CD4-positive, alpha-beta T cell treated with Interleukin-12 subunit alpha and Interleukin-12 subunit beta, for 1 hour (primary cell): ENCODE measurements around the gene SYT2.
"Not testable (repeated sequence)": the region's sequence is repeated elsewhere in the genome, so short reads cannot be mapped to it uniquely, and the experiment has no call there.

ENCODE experiments used
- DNase-seq: peaks from one replicate; pipeline ENCODE4 v3.0.0-alpha.2; 2020

Gene SYT2

DNA sequence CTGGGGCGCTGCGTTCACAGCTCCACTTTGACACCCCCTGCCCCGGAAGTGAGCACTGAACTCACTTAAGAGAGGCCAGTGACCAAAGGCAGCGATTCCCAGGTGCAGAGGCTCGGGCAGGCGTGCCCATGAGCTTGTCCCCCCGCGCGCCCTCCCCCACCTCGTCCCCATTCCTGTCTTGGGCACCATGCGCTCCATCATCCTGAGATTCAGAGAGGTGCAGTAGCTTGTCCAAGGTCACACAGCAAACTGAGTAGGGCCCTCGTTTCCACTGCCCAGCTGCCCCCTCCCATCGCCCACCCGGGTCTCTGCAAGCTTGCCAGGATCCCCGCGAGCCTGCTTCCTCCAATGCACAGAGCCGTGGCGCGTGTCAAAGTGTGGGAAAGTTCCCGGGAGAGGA is 68.0 kb downstream of the SYT2 start:
- DNase-seq: no peak

DNA sequence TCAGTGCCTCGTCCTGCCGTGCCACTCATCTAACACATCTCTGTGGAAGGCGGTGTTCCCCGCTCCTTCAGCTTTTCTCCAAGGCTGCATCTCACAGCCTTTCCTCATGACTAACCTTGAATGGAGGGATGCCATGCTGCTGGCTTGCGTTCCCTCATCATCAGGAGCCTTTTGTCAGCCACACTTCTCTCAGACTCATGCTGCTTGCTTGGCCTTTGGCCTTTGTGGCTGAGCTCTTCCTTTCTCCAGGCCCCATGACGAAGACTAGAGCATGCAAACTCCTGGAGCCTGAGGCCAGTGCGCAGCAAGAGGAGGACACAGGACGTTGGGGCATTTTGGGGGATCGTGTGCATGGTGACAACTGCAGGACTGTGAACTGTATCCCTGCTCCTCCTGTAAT is 70.8 kb downstream of the SYT2 start:
- no peak for DNase-seq

DNA sequence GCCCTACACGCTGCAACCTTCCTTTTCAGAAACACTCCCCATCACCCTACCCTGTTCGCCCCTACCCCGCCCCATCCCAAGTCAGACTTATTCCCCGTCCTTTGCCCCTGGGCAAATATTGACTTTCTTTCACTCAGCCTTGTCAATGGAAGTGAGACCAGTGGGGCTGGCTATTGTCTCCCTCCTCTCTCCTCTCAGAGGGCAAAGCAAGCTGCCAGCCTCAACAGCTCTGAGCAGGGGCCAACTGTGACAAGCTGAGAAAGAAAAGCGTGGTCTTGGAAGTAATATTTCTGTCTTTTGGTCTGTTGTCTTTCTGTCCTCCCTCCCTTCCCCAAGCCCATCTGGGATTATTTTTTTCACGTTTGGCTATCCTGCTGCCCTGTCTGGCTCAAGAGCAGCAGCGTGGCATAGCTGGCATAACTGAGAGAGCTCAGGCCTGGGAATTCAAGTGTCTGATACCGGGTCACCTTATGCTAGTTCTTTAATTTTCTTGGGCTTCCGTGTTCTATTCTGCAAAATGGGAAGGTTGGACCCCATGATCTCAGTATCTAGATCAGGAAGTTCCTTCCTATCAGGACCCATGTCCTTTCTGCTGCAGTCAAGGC is 71.5 kb downstream of the SYT2 start:
- not testable (repeated sequence) for DNase-seq

DNA sequence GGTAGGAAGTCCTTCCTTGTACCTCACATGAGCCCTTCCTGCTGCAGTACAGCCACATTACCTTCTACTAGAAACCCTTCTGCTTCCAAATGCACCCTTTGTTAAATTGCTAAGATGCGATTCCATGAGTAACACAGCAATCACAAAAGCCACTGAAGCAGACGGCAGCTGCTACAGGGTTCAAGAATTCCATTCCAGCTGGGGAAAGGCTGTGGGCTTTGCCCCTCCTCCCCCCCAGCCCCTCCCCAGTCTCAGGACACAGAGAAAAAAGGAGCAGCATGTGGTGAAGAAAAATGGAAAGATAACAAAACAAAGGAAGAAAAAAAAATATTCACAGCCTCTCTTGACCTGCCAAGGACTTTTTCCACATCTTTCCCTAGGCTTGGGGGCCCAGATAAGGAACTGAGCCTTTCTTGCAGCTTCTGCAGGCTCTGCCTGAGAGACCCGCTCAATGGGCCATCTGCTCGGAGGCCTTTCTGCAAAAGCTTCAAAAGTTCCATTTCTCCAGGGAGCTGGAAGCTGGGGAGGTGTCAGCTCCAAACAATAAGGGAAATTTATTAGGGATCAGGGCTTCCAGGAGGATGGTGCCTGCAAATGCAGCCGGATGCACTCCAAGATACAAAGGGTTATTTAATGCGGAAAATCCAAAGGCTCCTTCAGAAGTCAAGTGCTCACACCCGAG is 72.1 kb downstream of the SYT2 start:
- no peak for DNase-seq

DNA sequence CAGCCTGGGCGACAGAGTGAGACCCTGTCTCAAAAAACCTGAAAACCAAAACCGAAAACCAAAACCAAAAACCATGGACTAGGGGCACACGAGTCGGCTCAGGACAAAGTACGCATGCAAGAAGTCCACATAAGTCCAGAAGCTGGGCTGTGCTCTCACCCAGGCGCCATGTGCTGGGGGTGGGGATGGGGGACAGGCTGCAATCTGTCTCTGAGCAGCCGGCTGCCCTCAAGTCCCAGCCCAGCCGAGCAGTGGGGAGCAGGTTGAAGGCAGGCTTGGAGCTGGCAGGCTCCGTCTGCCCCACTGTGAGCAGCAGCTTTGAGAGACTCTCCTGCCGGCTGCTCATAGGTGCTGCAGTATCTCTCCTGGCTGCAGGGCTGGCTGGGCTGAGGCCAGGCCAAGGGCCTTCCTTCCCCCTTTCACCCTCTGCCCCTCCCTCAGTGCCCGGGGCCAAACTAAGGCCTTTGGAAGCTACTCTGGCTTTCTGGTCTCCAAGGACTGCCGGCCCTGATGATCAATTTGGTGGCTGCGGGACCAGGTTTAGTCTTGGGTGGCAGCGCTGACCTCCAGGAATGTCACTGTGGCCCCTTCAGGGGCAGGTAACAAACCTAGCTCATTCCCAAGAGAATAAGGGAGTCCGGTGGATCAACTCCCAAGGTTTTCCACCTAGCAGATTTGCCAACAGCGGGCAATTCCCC is 72.8 kb downstream of the SYT2 start:
- not testable (repeated sequence) for DNase-seq

DNA sequence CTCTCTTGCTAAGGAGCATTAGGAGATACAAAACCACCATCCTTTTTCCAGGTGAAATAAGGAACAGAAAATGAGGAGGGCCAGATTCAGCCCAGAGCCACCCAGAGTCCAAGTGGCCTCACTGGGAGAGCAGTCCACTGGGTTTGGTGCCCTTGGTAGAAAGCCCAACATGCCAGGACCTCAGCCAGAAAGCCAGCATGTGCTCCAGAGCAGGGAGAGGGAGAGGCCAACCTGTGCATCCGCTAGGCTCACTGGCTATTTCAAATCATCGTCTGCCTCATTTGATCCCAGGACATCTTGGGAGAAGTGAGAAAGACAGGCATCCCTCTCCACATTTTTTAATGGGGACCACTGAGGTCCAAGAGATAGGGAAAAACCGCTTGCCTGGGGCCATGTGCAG is 74.1 kb downstream of the SYT2 start:
- not testable (repeated sequence) for DNase-seq

DNA sequence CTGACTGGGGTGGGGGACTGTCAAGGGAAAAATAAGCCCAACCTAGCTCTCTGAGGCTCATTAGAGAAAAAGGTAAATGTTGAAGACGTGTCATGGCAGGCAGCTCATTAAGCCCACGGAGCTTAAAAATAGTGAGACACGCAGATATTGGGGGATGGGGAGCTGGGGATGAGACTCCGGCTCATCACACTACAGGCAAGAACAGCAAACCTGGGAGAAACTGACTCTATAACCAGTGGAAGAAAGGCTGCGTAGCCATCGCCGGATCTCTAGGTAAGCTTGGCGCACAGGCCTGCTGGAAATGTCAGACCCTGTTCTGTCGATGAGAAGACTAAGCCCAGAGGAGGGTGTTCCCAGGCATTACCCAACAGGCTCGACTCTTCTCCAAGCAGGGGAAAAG is 78.0 kb downstream of the SYT2 start:
- no peak for DNase-seq

DNA sequence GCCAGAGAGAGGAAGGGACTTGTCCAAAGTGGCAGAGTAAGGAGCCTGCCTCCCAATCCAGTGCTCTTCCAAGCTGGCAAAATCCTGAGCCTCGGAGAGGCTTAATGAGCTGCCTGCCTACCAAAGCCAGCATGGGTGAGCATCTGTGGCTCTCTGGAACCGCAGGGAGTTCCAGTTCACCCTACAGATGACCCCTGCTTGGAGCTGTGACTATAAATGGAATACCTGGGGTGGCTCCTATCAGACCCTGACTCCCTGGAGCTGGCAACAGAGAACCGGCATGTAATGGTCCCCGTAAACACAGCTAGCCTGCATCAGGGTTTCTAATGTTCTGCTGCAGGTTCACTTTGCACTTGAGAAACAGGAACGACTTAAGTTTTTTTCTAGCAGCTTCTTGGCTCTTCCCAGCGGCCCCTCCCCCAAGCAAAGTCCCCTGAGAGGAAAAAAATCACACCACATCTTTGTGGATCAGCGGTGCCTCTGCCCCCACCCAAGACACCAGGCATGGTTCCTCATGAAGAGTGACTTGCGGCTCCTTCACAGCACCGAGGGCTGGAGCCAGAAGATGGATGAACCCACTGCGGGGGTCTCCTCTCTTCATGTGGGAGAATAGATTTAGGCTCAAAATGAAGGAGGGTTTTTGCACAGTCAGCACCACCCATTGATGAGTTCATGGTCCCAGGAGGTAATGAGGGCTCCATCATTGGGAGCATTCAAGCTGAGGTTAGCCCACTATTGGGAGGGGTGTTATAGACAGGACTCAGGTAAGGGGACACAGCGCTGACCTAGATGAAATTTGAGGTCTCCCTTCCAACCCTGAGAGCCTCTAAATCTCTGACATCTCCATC is 79.0 kb downstream of the SYT2 start:
- no peak for DNase-seq

DNA sequence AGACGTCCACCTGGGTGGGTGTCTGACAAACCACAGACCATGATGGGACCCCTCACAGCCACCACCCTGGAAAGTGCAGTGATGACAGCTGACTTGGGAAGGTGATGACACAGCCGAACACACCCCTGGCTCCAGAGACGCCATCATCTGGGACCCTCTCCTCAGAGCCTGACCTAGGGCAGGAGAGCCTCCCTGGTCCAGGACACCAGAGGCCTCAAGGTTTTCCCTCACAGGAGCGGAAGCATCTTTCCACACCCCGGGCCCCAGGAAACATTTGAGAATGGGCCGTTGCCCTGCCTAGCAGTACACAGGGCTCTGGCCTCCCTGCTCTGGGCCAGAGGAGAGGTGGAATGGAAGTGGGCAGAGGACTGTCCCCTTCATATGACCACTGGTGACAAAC is 79.7 kb downstream of the SYT2 start:
- no peak for DNase-seq

DNA sequence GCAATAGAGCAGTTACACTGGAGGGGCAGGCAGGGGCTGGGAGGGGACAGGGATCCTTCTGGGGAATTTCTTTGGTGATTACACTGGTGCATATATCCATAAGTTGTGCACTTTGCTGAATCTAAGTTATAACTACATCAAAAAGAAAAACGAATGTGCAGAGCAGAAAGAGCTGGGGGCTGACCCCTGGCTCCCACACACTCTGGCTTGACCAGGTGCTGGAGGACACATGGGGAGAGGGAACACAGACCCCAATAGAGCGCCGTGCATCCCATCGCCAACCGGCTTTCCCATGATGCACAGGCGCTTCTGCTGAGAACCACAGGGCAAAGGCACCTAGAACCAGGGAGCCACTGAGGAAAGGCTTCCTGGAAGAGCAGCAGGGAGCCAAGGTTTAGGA is 80.2 kb downstream of the SYT2 start:
- DNase-seq: not testable (repeated sequence)

DNA sequence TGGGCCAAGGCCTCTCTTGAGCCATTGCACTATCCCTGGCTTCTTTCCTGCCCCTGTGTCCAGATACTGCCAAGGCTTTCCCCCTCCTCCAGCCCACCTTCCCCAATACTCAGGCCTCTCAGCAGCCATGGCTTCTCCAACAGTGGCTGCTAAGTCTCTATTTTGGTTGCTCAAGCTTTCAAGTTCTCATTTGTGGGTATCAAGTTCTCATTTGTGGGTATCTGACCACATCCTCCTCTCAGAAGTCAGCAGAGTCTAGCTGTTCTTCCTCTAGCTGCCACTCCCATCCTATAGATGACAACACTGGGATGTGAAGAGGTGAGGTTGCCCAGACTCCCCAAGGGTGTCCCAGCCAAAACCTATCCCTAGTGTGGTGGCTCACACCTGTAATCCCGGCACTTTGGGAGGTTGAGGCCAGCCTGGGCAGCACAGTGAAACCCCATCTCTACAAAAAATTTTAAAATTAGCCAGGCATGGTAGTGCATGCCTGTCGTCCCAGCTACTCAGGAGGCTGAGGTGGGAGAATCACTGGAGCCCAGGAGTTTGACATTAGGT is 80.9 kb downstream of the SYT2 start:
- peak; percentile 68 for DNase-seq

DNA sequence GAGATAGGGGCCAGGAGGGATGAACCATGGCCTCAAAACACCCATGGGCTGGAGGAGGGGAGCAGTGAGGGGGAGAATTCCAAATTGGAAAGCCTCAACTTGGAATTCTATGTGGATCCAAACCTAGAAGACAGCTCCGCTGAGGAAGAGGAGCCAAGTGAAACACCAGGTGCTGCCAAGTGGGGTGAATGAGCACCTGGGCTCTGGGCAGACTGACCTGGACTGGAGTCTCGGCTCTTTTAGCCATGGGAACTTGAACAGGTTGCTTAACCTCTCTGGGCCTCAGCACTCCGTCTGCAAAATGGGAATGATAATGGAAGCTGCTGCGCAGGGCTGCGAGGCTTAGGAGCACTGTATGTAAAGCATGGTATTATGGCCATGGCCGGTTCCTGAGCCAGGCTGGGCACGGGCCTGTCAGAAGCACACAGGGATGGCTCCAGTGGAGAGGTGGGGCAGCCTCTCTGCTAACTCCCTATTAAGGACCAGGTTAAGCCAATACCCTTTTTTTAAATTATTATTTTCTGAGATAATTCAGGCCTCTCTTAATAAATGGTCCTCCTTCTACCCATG is 81.5 kb downstream of the SYT2 start:
- DNase-seq: no peak

DNA sequence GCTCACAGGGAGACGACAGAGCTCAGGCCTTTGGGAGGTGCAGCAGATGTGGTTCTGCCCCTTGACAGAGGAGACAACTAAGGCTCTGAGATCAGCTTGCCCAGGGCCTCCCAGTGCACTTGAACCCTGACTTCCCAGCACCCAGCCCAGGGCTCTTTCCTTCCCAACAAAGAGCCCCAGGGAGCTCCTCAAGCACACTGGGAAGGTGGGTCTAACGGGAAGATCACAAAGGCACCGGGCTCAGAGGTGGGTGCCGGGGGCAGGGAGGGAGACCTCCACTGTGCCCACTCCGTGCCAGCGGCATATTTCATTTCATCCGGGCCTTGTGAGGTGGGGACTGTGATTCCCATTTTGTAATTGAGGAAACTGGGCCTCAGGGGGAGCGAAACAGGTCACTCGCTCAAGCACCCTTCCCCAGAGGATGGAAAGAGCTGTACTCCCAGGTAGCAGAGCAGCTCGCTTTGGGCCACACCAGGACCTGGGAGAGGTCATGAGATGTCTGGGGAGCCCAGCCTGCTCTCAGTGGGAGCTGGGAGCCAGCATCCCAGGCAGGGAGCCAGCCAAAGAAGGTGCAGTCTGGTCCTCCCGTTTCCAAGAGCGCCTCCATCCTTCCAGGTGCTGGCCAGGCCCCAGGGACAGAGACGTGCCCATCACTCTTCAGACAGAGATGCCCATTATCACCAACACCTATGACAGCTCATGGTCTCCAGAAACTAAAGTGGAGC is 82.3 kb downstream of the SYT2 start:
- DNase-seq: no peak

DNA sequence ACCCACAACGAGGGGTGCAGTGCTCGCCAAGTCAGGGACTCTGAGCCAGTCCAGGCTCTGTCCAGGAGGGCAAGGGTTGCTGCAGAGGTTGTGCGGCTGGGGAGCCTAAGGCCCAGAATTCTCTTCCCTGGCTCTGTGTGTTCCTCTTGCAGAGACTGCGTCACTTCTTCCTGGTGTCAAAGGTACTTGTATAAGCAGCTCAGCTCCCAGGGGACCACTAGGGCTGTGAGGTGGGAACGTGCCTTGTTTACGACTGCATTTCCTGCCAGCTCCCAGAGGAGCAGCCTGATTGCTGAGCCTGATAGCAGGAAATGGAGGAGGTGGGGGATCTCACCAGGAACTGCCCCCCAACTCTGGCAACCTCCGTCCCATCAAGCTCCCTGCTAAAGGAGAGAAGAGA is 83.2 kb downstream of the SYT2 start:
- not testable (repeated sequence) for DNase-seq

DNA sequence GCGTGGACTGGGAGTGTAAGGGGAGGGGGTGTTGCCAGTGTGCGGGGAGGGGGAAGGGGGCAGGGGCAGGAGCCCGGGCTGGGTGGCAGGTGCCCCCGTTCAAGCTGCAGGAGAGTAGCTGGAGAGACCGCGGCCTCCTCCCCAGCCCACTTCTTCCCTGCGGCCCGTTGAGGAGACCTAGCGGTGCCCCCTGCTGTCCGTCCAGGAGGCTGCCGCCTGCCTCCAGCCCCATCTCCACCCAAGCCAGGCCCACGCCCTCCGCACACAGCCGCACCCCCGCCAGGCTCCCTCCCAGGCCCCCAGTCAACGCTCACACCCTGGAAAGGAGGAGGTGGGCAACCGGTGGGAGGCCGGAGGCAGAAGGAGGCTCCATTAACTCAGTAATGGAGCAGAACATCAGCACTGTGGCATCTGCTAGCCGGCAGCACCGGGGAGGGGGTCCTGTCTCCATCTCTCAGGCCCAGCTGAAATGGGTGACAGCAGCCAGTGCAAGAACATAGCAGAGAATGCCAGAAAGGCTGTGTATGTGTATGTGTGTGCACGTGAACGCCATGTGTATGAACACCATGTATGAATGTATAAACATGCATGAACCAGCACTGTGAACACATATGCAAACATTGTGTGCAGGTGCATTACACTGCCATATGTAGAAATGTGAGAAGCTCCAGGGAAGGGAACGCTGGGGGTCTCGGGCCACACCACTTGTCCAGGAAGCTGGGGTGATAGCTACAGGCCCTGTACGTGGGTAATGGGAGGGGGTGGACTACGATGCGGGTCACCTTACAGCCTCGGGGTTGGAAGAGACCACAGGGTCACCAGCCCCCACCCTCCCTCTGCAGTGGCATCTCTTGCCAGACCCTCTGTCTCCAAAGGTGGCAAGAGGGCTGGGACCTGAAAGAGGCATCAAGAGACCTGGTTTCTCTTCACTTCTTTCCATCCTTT is 84.6 kb downstream of the SYT2 start:
- DNase-seq: peak; percentile 58

DNA sequence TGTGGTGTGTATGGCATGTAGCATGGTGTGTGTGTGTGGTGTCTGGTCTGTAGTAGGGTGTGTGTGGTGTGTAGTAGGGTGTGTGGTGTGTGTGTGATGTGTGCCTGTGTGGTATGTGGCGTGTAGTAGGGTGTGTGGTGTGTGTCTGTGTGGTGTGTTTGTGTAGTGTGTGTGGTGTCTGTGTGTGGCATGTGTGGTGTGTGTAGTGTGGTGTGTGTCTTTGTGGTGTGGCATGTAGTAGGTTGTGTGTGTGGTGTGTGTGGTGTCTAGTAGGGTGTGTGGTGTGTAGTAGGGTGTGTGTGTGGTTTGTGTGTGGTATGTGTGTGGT is 85.5 kb downstream of the SYT2 start:
- DNase-seq: no peak

DNA sequence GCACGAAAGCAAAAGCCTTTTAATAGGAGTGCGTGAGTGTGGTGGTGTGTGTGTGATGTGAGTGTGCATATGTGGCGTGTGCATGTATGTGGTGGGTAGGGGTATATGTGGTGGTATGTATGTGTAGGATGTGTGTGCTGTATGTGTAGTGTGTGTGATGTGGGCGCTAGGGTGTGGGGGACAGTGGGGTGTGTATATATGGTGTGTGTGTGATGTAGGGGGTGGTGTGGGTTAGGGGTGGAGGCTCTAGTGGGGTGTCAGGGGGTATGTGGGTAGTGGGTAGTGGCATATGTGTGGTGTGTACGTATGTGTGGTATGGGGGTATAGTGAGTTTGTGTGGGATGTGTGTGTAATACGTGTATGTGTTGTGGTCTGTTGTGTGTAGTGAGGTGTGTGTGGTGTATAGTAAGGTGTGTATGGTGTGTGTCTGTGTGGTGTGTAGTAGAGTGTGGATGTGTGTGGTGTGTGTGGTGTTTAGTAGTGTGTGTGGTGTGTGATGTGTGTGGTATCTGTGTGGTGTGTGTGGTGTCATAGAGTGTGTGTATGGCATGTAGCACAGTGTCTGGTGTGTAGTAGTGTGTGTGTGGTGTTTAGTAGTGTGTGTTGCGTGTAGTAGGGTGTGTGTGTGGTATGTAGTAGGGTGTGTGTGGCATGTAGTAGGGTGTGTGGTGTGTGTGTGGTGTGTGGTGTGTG is 86.0 kb downstream of the SYT2 start:
- DNase-seq: no peak

DNA sequence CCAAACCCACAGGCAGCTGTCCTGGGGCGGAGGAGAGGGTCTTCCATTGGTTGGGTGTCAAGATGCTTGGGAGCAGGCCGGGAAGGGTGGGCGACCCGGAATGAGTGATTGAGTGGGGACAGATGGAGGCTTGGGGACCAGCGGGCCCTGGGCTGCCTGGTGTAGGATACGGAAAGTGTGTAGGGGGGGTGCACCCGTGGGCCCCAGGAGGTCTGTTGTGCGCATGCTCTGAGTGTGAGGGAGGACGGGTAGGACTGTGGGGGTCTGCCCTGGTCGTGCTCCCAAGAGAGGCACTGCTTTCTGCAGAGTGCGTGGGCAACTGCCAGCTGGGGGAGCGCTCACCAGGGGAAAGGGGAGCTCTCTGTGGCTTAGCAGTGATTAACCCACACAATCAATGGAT is 86.8 kb downstream of the SYT2 start:
- DNase-seq: not testable (repeated sequence)

DNA sequence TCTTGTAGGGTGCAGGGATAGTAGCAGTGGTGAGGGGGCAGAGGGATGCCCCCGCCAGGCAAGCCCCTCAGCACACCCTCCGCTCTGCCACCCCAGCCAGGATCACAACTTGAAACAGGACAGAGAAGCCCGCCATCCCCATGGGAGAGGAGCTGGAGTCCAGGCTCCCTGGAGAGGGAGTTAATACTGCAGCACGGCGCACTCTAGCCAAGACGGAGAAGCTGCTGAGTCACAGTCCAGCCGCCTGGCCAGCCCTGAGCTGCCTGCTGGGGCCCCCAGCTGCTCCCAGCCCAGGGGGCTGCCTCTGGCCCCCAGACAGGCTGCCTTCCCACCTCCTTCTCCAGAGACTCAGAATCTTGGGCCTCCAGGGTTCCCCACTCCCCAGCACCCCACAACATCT is 87.2 kb downstream of the SYT2 start:
- no peak for DNase-seq

DNA sequence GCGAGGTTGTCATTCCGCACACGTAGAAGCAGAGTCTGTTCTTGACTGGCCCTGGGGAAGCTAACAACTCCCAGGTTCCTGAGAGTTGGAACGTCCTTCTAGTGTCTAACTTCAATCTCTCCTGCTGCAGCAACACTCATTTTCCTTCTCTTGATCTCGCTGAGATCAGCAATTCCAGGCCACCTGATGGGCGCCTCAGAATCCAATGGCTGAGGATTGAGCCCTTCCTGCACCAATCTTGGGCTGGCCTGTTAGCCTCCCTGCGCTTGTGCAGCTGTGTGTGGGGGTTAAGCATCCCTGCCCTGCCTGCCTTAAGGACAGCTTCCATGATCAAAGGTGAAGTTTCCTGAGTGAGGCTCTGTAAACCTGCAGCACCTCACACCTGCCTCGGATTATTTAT is 87.9 kb downstream of the SYT2 start:
- no peak for DNase-seq
